HG03103 (cell line): ENCODE measurements around the gene SLC35A1.
"Not testable (repeated sequence)": the region's sequence is repeated elsewhere in the genome, so short reads cannot be mapped to it uniquely, and the experiment has no call there.

Experiments used
- ATAC-seq: cut with Tn5 transposase; IDR thresholded peaks from one replicate; pipeline ENCODE4 v1.9.1; 2021; ENCODE audit warnings: low read depth; ENCODE audit not compliant: unreplicated experiment

The SLC35A1 gene, protein sequence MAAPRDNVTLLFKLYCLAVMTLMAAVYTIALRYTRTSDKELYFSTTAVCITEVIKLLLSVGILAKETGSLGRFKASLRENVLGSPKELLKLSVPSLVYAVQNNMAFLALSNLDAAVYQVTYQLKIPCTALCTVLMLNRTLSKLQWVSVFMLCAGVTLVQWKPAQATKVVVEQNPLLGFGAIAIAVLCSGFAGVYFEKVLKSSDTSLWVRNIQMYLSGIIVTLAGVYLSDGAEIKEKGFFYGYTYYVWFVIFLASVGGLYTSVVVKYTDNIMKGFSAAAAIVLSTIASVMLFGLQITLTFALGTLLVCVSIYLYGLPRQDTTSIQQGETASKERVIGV

DNA sequence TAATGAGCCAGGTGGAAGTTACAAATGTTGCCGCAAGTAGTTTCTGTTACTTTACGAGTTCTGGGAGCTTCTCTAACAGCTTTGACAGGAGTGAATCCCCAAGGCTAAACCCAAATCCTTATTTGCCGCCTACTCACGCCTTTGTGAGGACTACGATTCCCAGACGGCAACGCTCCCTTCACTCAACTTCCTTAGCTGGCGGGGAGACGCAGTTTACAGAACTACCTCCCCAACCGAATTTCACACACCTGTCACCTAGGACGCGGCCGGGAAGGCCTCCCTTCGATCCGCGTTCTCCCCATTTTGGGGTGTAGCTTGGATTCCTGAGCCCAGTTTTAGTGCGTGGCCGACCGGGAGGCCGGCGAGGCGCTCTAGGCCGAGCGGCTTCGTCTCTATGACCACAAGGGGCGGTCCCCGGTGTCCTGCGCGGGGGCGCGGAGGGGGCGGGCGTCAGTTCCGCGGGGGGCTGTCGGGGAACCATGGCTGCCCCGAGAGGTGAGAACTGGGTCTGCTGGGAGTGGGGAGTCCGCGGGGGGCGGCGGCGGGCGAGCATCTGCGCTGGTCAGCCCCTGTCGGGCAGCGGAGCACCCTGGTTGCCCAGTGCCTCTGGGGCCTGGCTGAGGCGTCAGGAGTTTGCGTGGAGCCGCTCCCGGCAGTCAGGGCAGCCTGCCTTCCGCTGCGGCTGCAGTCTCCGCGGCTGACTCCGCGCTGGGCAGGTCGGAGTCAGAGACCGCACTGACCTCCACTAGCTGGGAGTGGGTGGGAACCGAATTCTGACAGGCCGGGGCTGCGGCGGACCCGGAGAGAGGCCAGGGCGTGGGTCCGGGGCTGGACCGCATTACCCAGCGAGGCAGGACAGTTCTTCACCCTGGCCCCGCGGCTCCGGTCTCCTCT, at the start of gene SLC35A1:
SLC35A1 (plus strand) TSS at position 450 of the 894 bp plus-strand sequence; CDS start at position 480, 30 bp downstream.
- peak; percentile 93 for ATAC-seq

GRCh38 chr6:87426789-87427188, 46.0 kb upstream of the SLC35A1 start:
- no peak for ATAC-seq

DNA sequence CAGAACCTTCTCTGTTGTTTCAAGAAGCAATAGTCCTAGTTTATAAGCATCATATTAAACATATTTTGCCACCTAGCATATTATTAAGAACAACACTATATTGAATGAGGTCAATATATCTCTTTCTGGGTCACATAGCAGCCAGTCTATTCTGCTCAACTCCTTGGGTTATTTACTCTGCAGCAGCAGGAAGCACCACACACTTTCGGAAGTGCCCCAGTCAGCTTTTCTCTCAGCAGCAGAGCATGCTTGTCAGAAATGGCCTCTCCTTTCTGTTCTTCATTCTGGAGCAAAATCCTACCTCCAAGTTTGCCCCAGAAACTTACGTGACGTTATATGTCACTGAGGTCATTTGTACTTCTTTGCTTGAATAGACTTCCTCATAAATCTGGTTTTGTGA, 42.3 kb upstream of the SLC35A1 start:
- ATAC-seq: no peak

- ATAC-seq: no peak
Observed at GRCh38 chr6:87431263-87431662, 41.5 kb upstream of the SLC35A1 start.

GRCh38 chr6:87436435-87436834, 36.3 kb upstream of the SLC35A1 start:
- no peak for ATAC-seq

GRCh38 chr6:87441711-87442110, 31.1 kb upstream of the SLC35A1 start:
- ATAC-seq: no peak

- no peak for ATAC-seq
Observed at GRCh38 chr6:87444362-87444761, 28.4 kb upstream of the SLC35A1 start.

DNA sequence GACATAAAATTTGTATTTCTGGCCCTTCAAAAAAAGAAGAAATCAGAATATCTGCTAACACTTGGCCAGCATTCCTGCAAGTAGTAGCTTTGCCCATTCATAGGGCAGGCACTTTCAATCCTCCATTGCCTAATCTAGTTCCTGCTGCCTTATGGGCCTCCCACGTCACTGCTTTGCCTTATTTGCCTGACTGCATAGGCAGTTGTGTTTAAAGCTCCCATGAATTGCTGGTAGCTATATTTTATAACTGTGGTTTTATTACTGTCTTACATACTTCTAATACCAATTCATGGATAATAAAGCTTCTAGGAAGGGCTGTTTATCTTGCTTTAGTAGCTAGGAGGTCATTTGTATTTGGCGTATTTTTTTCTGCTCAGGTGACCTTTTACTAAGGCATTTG, 7.7 kb upstream of the SLC35A1 start:
- ATAC-seq: no peak

GRCh38 chr6:87473419-87473903, 687 bp downstream of the SLC35A1 start:
- ATAC-seq: peak; percentile 66

DNA sequence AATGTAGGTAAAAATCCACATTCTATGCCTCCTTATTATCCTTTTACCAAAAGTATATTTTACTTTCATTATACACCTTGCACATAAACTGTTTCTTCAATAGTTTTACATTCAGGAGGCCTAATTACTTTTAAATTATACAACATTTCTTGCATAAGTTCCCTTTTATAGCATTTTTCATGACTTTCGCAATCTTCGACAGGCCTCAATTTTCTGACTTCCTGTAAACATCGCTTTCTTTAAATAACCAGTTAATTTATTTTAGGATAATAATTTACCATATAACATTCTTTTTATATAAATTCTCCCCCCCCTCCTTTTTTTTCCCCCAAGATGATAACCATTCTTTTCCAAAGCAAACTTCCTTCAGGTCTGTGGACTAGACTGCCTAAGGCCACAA, 9.2 kb downstream of the SLC35A1 start:
- no peak for ATAC-seq

GRCh38 chr6:87482366-87482765, 9.6 kb downstream of the SLC35A1 start:
- ATAC-seq: no peak

DNA sequence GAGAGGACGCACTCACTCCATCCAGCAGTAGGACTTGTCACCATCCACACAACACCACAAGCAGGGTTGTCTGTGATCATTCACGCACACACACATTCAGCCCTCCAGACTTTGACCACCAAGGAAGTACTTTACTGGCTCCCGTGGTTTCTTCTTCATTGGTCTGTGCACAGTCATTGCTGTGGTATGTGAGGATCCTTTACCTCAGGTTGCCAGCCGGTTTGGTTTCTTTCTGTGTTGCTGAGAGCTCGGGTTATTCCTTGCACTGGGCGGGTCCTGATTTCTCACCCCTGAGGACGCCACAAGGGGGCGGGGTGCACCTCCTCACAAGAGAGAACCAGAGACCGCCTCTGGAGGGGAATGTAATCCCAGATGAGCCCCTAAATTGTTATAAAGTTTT, 11.2 kb downstream of the SLC35A1 start:
- ATAC-seq: no peak

GRCh38 chr6:87484491-87484890, 11.7 kb downstream of the SLC35A1 start:
- ATAC-seq: no peak

DNA sequence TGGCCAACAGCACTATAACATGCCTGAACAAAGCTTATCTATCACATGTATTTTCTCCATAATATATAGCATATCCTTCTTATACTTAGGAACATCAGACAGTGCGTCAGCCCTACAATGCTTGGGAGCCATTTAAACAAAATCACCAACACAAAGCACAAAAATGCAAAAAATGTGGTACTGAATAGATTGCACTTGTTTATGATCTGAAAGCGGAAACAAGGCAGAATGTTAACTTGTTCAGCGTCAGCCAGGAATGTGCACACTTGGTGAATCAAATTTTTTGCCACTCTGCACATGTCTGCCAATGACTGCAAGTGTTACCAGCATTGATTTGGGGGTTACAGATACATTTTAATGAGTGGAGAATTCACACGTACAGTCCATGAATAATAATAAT, 14.8 kb downstream of the SLC35A1 start:
- ATAC-seq: no peak

- ATAC-seq: not testable (repeated sequence)
Observed at GRCh38 chr6:87489326-87489725, 16.6 kb downstream of the SLC35A1 start.

- ATAC-seq: peak; percentile 69
Observed at GRCh38 chr6:87494761-87495422, 22.1 kb downstream of the SLC35A1 start.

GRCh38 chr6:87498048-87498447, 25.3 kb downstream of the SLC35A1 start:
- no peak for ATAC-seq

DNA sequence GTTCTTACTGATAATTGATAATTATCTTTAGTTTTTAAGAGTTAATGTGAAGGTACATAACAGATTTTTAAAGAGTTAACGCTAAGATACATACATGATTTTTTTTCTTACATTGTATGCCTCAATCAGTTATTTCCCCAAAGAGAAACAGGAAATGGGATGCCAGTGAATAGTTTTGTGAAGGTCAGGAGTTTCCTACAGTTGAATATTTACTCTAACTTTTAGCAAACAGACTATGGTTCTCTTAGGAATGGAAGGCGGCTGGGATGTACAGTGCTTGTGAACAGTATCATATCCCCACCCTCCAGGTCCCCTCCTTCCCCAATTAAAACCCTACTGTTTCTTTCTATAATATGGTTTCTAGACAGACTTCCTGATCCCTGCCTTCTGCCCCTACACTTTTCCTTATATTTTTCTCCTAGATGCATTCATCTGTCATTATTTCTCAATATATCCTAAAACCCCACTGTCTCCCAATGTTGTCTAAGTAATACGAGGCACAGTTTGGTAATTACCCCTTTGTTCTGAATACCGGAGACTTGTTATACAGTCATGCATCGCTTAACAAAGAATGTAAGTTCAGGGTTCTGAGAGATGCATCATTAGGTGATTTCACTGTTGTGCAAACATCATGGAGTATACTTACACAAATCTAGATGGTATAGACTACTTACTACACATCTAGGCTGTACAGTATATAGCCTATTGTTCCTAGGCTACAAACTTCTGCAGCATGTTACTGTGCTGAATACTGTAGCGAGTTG, 29.2 kb downstream of the SLC35A1 start:
- no peak for ATAC-seq

DNA sequence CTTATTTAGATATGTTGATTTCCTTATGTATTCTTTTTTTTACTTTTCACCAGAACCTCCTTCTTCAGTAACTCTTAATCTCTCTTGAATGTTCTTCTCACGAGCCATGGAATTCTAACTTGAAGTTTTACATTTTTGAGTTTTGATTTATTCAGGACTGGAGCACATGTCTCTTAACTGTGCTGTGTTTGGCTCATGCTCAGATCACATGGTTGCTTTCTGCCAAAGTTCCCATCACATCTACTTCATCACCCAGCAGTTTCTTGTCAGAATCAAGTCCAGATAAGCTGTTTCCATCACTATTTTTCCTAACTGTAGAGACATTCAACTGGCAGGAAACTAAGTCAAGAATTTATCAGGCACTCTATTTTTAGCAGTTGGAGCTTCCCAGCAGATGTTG, 31.7 kb downstream of the SLC35A1 start:
- no peak for ATAC-seq

DNA sequence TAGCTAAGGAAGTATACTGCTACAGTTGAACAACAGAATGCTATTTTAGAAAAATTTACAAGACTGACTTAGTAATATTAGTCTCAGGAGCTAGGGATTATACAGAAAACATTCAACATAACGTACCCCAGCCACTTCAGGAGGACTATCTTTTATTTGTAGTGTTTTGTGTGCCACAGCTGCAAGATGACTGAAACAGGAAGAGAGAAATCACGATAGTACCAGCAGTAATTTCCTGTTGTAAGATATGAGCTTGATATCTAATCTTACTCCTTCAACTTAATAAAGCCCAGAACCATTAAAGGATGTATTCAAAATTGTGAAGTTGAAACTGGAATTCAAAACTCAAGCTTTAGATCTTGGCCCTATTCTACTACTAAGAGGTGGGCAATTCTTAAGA, 42.1 kb downstream of the SLC35A1 start:
- ATAC-seq: no peak
